ENCODE results near the gene PON3.

DNA sequence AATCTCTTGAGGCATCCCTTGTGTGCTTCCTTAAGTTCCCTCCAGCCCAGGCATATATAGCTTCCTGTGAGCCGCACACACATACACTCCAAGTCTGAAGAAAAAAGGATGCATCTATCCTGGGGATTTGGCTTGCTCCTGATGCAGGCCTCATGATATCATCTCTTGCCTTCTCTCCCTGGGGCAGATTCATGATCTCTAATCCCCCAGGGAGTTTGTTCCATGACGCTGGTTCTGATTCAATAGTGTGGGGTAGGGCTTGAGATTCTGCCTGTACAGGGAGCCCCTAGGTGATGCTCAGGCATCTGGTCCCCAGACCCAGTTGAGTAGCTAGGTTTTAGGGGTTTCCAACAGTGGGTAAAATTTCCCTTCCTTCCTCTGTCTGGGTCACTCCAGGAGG is 73.3 kb downstream of the PON3 start:
- no peak for TF ChIP-seq POLR2A (IDR thresholded peaks at IDR 0.05)
- TF ChIP-seq, protein P1, sequence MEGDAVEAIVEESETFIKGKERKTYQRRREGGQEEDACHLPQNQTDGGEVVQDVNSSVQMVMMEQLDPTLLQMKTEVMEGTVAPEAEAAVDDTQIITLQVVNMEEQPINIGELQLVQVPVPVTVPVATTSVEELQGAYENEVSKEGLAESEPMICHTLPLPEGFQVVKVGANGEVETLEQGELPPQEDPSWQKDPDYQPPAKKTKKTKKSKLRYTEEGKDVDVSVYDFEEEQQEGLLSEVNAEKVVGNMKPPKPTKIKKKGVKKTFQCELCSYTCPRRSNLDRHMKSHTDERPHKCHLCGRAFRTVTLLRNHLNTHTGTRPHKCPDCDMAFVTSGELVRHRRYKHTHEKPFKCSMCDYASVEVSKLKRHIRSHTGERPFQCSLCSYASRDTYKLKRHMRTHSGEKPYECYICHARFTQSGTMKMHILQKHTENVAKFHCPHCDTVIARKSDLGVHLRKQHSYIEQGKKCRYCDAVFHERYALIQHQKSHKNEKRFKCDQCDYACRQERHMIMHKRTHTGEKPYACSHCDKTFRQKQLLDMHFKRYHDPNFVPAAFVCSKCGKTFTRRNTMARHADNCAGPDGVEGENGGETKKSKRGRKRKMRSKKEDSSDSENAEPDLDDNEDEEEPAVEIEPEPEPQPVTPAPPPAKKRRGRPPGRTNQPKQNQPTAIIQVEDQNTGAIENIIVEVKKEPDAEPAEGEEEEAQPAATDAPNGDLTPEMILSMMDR (IDR thresholded peaks at IDR 0.05): no peak
- TF ChIP-seq EP300 (IDR thresholded peaks at IDR 0.05): no peak
- no peak for TF ChIP-seq POLR2AphosphoS5 (IDR thresholded peaks at IDR 0.05)

Data from gastroesophageal sphincter (tissue), 3 donors.